ENCODE measurements around the gene ANHX.

DNA sequence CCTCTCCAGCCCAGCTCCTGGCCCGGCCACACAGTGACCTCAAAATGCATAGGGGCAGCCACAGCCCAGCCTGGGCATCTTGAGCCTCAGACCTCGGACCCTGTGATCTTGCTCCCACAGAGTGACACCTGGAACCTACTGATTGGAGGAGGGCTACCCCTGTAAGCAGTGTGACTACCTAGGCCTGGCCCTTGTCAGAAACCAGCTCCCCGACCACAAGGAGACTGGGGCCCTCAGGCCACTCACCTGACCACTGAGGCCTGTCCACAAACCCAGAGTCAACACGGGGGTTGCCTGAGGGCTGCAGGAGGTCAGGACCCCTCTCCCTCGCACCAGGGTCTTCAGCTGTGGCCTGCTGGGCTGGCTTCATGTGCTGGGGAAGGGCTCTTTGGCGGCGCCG, 9.0 kb downstream of the ANHX start:
- TF ChIP-seq, protein P1, sequence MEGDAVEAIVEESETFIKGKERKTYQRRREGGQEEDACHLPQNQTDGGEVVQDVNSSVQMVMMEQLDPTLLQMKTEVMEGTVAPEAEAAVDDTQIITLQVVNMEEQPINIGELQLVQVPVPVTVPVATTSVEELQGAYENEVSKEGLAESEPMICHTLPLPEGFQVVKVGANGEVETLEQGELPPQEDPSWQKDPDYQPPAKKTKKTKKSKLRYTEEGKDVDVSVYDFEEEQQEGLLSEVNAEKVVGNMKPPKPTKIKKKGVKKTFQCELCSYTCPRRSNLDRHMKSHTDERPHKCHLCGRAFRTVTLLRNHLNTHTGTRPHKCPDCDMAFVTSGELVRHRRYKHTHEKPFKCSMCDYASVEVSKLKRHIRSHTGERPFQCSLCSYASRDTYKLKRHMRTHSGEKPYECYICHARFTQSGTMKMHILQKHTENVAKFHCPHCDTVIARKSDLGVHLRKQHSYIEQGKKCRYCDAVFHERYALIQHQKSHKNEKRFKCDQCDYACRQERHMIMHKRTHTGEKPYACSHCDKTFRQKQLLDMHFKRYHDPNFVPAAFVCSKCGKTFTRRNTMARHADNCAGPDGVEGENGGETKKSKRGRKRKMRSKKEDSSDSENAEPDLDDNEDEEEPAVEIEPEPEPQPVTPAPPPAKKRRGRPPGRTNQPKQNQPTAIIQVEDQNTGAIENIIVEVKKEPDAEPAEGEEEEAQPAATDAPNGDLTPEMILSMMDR (IDR thresholded peaks at IDR 0.05): no peak
- no peak for TF ChIP-seq POLR2A (IDR thresholded peaks at IDR 0.05)
